IMR-90 (cell line): ENCODE results near the gene ARHGEF33.

ENCODE experiments used
- MAZ ChIP-seq: IDR thresholded peaks from 2 replicates; pipeline ENCODE4 v1.6.1; 2012; ENCODE audit warnings: low read depth, mild to moderate bottlenecking, low read length, improper control_type of control experiment, moderate library complexity, borderline replicate concordance
- POLR2A ChIP-seq: IDR thresholded peaks from 2 replicates; pipeline ENCODE4 v1.6.1; 2012; ENCODE audit warnings: mild to moderate bottlenecking, low read depth, low read length
- RAD21 ChIP-seq: IDR thresholded peaks from 2 replicates; pipeline ENCODE4 v1.6.1; 2012; ENCODE audit warnings: low read length, improper control_type of control experiment
- SMC3 ChIP-seq: fragments of 150-350 bp; IDR thresholded peaks from 2 replicates; pipeline ENCODE4 v1.6.1; 2016; ENCODE audit warnings: low read depth, mild to moderate bottlenecking, antibody characterized with exemption, low read length, moderate library complexity
- TF ChIP-seq, protein P1 (sequence below): conservative IDR thresholded peaks from 2 replicates; pipeline ENCODE4 v1.5.1; 2012; ENCODE audit warnings: mild to moderate bottlenecking, low read depth, low read length, improper control_type of control experiment
- TF ChIP-seq, protein P2 (sequence below): fragments of 150-350 bp; IDR thresholded peaks from 2 replicates; pipeline ENCODE4 v1.6.1; 2017; ENCODE audit warnings: mild to moderate bottlenecking, antibody characterized with exemption, low read length, low read depth

DNA sequence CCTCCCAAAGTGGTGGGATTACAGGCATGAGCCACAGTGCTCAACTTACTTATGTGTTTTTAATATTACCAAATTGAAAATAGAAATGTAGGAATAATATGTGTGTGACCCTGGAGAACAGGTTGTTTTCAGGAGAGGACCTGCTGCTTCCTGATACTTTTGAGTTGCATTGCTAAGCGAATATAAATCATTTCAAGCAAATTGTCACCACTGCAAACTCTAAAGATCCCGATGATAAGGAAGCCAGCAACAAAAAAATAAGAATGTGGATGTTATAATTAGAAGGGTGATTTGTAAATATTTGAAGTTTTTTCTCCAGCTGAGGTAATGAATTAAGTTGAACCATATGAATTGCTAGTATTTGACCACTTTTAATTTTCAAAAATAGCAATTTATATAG lies 40.9 kb downstream of the ARHGEF33 start:
- TF ChIP-seq, protein P1, sequence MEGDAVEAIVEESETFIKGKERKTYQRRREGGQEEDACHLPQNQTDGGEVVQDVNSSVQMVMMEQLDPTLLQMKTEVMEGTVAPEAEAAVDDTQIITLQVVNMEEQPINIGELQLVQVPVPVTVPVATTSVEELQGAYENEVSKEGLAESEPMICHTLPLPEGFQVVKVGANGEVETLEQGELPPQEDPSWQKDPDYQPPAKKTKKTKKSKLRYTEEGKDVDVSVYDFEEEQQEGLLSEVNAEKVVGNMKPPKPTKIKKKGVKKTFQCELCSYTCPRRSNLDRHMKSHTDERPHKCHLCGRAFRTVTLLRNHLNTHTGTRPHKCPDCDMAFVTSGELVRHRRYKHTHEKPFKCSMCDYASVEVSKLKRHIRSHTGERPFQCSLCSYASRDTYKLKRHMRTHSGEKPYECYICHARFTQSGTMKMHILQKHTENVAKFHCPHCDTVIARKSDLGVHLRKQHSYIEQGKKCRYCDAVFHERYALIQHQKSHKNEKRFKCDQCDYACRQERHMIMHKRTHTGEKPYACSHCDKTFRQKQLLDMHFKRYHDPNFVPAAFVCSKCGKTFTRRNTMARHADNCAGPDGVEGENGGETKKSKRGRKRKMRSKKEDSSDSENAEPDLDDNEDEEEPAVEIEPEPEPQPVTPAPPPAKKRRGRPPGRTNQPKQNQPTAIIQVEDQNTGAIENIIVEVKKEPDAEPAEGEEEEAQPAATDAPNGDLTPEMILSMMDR = no peak
- TF ChIP-seq, protein P2, sequence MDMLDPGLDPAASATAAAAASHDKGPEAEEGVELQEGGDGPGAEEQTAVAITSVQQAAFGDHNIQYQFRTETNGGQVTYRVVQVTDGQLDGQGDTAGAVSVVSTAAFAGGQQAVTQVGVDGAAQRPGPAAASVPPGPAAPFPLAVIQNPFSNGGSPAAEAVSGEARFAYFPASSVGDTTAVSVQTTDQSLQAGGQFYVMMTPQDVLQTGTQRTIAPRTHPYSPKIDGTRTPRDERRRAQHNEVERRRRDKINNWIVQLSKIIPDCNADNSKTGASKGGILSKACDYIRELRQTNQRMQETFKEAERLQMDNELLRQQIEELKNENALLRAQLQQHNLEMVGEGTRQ = no peak
- TF ChIP-seq POLR2A = no peak
- no peak for TF ChIP-seq RAD21
- no peak for TF ChIP-seq SMC3
- TF ChIP-seq MAZ = no peak
